ENCODE results near the gene PTPRO. TPM values are rescaled to one million over a fixed set of nuclear protein-coding genes. Genes with fewer than 3 reads are reported as not detected.

PTPRO gene
- total RNA-seq, 6 experiments from 2014 or later, result 0.43 to 2.7 (median 1.1) TPM

GRCh38 chr12:15646581-15646980 lies 324.3 kb downstream of the PTPRO start:
- no peaks in the 10 kb centered on the region for H3K27me3 ChIP-seq
- H3K4me3 ChIP-seq, result no peak overlapping the region
- intact Hi-C loops (cut with DNase I), result no loop called here
- WGBS (ENCODE audit: insufficient coverage, low coverage, low lambda C conversion rate, missing lambda C conversion rate), result 0% methylated on average over 1 of the region's 1 CpG
- TF ChIP-seq, protein P1, sequence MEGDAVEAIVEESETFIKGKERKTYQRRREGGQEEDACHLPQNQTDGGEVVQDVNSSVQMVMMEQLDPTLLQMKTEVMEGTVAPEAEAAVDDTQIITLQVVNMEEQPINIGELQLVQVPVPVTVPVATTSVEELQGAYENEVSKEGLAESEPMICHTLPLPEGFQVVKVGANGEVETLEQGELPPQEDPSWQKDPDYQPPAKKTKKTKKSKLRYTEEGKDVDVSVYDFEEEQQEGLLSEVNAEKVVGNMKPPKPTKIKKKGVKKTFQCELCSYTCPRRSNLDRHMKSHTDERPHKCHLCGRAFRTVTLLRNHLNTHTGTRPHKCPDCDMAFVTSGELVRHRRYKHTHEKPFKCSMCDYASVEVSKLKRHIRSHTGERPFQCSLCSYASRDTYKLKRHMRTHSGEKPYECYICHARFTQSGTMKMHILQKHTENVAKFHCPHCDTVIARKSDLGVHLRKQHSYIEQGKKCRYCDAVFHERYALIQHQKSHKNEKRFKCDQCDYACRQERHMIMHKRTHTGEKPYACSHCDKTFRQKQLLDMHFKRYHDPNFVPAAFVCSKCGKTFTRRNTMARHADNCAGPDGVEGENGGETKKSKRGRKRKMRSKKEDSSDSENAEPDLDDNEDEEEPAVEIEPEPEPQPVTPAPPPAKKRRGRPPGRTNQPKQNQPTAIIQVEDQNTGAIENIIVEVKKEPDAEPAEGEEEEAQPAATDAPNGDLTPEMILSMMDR (IDR thresholded peaks at IDR 0.05), result no peak
- TF ChIP-seq POLR2A (IDR thresholded peaks at IDR 0.05), result no peak
- DNase-seq (no peak), ATAC-seq (no peak)
- peaks cover 0 to 7% (median 0%) of the 10 kb centered on the region in 4 donors for H3K36me3 ChIP-seq
- no peak overlapping the region for H3K27ac ChIP-seq
- H3K9me3 ChIP-seq, result no peaks in the 10 kb centered on the region
- no peaks in the 10 kb centered on the region for H3K4me1 ChIP-seq

Other genes with a start within 250 kb of the PTPRO start
- 1 to 10 TPM in 3 of 6 experiments, under 1 TPM in 3; 0.68 to 2.1 (median 1.0) TPM for gene RERG, start 101.1 kb upstream of the PTPRO start, total RNA-seq